ENCODE results near the gene PAPSS2.

DNA sequence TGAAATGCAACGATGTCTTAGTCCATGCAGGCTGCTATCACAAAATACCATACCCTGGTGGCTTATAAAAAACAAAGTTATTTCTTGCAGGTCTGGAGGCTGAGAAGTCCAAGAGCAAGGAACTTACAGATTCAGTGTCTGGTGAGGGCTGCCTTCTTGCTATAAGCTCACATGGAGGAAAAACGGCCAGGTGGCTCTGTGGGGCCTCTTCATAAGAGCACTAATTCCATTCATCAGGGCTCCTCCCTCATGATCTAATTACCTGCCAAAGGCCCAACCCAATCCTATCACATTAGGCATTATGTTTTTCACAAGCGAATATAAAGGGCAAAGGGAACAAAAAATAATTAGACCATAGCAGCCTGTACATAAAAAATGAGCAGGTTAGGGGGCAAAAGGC lies 35.4 kb downstream of the PAPSS2 start:
- TF ChIP-seq, protein P1, sequence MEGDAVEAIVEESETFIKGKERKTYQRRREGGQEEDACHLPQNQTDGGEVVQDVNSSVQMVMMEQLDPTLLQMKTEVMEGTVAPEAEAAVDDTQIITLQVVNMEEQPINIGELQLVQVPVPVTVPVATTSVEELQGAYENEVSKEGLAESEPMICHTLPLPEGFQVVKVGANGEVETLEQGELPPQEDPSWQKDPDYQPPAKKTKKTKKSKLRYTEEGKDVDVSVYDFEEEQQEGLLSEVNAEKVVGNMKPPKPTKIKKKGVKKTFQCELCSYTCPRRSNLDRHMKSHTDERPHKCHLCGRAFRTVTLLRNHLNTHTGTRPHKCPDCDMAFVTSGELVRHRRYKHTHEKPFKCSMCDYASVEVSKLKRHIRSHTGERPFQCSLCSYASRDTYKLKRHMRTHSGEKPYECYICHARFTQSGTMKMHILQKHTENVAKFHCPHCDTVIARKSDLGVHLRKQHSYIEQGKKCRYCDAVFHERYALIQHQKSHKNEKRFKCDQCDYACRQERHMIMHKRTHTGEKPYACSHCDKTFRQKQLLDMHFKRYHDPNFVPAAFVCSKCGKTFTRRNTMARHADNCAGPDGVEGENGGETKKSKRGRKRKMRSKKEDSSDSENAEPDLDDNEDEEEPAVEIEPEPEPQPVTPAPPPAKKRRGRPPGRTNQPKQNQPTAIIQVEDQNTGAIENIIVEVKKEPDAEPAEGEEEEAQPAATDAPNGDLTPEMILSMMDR (IDR thresholded peaks at IDR 0.05), result no peak
- no peak for TF ChIP-seq POLR2A (IDR thresholded peaks at IDR 0.05)
